ENCODE data around the gene SLC13A1.

GRCh38 chr7:123177442-123177841, 22.3 kb downstream of the SLC13A1 start:
- TF ChIP-seq POLR2AphosphoS5 (IDR thresholded peaks at IDR 0.05; ENCODE audit: low read depth, low read length) (no peak), SIN3A (IDR thresholded peaks at IDR 0.05; ENCODE audit: borderline replicate concordance, insufficient read depth, low read length) (no peak), TAF1 (IDR thresholded peaks at IDR 0.05; ENCODE audit: borderline replicate concordance, insufficient read depth, low read length) (no peak)

All from PFSK-1 (cell line).